K562 (cell line): ENCODE measurements around the gene UBXN11. TPM values are rescaled to one million over a fixed set of nuclear protein-coding genes. Genes with fewer than 3 reads are reported as not detected.

Experiments used
- ARID1B ChIP-seq: fragments of 450-650 bp; IDR thresholded peaks from 2 replicates; pipeline ENCODE4 v1.6.1; 2016; ENCODE audit warnings: antibody characterized with exemption, mild to moderate bottlenecking, inconsistent platforms
- BRCA1 ChIP-seq, 2 experiments: fragments of 450-650 bp in 1 of 2; sonication (generic) in 1 of 2; formaldehyde crosslinking in 1 of 2; IDR thresholded peaks; 2 replicates each; pipeline versions ENCODE4 v1.5.0 to v1.6.1; 2017 to 2020; ENCODE audit warnings: mild to moderate bottlenecking in 1 of 2, missing genetic modification reagents in 1 of 2
- TARDBP ChIP-seq: fragments of 450-650 bp; IDR thresholded peaks from 2 replicates; pipeline ENCODE4 v1.6.1; 2016
- YBX1 ChIP-seq: fragments of 450-650 bp; IDR thresholded peaks from 2 replicates; pipeline ENCODE4 v1.7.1; 2016; ENCODE audit warnings: mild to moderate bottlenecking
- polyA plus RNA-seq, 8 experiments: library from polyadenylated mRNA; depleted of rRNA in 4 of 8; stranded (reverse) in 5 of 8; unstranded in 3 of 8; fragments of >200 nt; fragmentation: Nextera tagmentation in 2 of 8; fragmentation: Illumina TruSeq in 1 of 8; extraction: Ambion mirVana in 2 of 8; extraction: Trizol in 1 of 8; gene quantifications; 2 replicates each; pipeline versions ENCODE4 v1.2.1 to v1.2.3, GENCODE V29; 2011 to 2014; ENCODE audit warnings: inconsistent platforms in 1 of 8, missing spikeins in 1 of 8
- total RNA-seq, 7 experiments: library from RNA; depleted of rRNA in 6 of 7; stranded (reverse); fragments of >200 nt in 6 of 7; fragmentation: Illumina TruSeq in 2 of 7; extraction: Trizol in 2 of 7; gene quantifications; 2 replicates each; pipeline versions ENCODE4 v1.2.1 to v1.2.3, GENCODE V29; 2011 to 2021; ENCODE audit warnings: low replicate concordance in 1 of 7
- TF ChIP-seq, protein P1 (sequence below): fragments of 450-650 bp; IDR thresholded peaks from 2 replicates; pipeline ENCODE4 v1.6.1; 2016; ENCODE audit warnings: mild to moderate bottlenecking, moderate library complexity
- TF ChIP-seq, protein P2 (sequence below): sonication (generic); formaldehyde crosslinking; IDR thresholded peaks from 2 replicates; pipeline ENCODE4 v1.8.0; 2022; ENCODE audit warnings: mild to moderate bottlenecking, missing genetic modification reagents
- TF ChIP-seq, protein P3 (sequence below): fragments of 250-450 bp; sonication (Bioruptor Pico); IDR thresholded peaks from 2 replicates; pipeline ENCODE4 v1.4.0; 2020; ENCODE audit warnings: mild to moderate bottlenecking, moderate library complexity, borderline replicate concordance
- TF ChIP-seq, protein P4 (sequence below): fragments of 250-450 bp; sonication (Bioruptor Pico); IDR thresholded peaks from 2 replicates; pipeline ENCODE4 v1.6.1; 2021; ENCODE audit warnings: mild to moderate bottlenecking

UBXN11 gene
- total and polyA plus RNA-seq, 9 of the 15 experiments (the other 6 are each of a cell fraction or from before 2014, with no cell fraction given) = 0.48 to 34.3 (median 11.3) TPM

DNA sequence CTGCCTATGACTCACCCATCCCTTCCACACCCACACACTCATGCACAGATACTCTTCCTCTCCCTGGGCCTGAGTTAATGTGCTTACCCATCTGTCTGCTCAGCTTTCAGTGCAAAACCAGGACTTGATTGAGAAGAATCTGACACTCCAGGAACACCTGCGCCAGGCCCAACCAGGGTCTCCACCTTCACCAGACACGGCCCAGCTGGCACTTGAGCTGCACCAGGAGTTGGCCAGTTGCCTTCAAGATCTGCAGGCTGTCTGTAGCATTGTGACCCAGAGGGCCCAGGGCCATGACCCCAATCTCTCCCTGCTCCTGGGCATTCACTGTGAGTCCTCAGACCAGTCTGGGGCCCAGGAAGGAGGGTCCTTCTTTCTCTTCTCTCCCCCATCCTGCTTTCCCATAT, 30.0 kb downstream of the UBXN11 start (continued):
- TF ChIP-seq, protein P1, sequence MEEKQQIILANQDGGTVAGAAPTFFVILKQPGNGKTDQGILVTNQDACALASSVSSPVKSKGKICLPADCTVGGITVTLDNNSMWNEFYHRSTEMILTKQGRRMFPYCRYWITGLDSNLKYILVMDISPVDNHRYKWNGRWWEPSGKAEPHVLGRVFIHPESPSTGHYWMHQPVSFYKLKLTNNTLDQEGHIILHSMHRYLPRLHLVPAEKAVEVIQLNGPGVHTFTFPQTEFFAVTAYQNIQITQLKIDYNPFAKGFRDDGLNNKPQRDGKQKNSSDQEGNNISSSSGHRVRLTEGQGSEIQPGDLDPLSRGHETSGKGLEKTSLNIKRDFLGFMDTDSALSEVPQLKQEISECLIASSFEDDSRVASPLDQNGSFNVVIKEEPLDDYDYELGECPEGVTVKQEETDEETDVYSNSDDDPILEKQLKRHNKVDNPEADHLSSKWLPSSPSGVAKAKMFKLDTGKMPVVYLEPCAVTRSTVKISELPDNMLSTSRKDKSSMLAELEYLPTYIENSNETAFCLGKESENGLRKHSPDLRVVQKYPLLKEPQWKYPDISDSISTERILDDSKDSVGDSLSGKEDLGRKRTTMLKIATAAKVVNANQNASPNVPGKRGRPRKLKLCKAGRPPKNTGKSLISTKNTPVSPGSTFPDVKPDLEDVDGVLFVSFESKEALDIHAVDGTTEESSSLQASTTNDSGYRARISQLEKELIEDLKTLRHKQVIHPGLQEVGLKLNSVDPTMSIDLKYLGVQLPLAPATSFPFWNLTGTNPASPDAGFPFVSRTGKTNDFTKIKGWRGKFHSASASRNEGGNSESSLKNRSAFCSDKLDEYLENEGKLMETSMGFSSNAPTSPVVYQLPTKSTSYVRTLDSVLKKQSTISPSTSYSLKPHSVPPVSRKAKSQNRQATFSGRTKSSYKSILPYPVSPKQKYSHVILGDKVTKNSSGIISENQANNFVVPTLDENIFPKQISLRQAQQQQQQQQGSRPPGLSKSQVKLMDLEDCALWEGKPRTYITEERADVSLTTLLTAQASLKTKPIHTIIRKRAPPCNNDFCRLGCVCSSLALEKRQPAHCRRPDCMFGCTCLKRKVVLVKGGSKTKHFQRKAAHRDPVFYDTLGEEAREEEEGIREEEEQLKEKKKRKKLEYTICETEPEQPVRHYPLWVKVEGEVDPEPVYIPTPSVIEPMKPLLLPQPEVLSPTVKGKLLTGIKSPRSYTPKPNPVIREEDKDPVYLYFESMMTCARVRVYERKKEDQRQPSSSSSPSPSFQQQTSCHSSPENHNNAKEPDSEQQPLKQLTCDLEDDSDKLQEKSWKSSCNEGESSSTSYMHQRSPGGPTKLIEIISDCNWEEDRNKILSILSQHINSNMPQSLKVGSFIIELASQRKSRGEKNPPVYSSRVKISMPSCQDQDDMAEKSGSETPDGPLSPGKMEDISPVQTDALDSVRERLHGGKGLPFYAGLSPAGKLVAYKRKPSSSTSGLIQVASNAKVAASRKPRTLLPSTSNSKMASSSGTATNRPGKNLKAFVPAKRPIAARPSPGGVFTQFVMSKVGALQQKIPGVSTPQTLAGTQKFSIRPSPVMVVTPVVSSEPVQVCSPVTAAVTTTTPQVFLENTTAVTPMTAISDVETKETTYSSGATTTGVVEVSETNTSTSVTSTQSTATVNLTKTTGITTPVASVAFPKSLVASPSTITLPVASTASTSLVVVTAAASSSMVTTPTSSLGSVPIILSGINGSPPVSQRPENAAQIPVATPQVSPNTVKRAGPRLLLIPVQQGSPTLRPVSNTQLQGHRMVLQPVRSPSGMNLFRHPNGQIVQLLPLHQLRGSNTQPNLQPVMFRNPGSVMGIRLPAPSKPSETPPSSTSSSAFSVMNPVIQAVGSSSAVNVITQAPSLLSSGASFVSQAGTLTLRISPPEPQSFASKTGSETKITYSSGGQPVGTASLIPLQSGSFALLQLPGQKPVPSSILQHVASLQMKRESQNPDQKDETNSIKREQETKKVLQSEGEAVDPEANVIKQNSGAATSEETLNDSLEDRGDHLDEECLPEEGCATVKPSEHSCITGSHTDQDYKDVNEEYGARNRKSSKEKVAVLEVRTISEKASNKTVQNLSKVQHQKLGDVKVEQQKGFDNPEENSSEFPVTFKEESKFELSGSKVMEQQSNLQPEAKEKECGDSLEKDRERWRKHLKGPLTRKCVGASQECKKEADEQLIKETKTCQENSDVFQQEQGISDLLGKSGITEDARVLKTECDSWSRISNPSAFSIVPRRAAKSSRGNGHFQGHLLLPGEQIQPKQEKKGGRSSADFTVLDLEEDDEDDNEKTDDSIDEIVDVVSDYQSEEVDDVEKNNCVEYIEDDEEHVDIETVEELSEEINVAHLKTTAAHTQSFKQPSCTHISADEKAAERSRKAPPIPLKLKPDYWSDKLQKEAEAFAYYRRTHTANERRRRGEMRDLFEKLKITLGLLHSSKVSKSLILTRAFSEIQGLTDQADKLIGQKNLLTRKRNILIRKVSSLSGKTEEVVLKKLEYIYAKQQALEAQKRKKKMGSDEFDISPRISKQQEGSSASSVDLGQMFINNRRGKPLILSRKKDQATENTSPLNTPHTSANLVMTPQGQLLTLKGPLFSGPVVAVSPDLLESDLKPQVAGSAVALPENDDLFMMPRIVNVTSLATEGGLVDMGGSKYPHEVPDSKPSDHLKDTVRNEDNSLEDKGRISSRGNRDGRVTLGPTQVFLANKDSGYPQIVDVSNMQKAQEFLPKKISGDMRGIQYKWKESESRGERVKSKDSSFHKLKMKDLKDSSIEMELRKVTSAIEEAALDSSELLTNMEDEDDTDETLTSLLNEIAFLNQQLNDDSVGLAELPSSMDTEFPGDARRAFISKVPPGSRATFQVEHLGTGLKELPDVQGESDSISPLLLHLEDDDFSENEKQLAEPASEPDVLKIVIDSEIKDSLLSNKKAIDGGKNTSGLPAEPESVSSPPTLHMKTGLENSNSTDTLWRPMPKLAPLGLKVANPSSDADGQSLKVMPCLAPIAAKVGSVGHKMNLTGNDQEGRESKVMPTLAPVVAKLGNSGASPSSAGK = no peak
- TF ChIP-seq TARDBP (no peak), BRCA1 (IDR thresholded peaks at IDR 0.05) (no peak), BRCA1 (CRISPR knock-in tag; IDR thresholded peaks at IDR 0.05) (no peak), YBX1 (no peak), ARID1B (no peak)
- TF ChIP-seq, protein P2, sequence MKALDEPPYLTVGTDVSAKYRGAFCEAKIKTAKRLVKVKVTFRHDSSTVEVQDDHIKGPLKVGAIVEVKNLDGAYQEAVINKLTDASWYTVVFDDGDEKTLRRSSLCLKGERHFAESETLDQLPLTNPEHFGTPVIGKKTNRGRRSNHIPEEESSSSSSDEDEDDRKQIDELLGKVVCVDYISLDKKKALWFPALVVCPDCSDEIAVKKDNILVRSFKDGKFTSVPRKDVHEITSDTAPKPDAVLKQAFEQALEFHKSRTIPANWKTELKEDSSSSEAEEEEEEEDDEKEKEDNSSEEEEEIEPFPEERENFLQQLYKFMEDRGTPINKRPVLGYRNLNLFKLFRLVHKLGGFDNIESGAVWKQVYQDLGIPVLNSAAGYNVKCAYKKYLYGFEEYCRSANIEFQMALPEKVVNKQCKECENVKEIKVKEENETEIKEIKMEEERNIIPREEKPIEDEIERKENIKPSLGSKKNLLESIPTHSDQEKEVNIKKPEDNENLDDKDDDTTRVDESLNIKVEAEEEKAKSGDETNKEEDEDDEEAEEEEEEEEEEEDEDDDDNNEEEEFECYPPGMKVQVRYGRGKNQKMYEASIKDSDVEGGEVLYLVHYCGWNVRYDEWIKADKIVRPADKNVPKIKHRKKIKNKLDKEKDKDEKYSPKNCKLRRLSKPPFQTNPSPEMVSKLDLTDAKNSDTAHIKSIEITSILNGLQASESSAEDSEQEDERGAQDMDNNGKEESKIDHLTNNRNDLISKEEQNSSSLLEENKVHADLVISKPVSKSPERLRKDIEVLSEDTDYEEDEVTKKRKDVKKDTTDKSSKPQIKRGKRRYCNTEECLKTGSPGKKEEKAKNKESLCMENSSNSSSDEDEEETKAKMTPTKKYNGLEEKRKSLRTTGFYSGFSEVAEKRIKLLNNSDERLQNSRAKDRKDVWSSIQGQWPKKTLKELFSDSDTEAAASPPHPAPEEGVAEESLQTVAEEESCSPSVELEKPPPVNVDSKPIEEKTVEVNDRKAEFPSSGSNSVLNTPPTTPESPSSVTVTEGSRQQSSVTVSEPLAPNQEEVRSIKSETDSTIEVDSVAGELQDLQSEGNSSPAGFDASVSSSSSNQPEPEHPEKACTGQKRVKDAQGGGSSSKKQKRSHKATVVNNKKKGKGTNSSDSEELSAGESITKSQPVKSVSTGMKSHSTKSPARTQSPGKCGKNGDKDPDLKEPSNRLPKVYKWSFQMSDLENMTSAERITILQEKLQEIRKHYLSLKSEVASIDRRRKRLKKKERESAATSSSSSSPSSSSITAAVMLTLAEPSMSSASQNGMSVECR (CRISPR knock-in tag) = no peak
- TF ChIP-seq, protein P3, sequence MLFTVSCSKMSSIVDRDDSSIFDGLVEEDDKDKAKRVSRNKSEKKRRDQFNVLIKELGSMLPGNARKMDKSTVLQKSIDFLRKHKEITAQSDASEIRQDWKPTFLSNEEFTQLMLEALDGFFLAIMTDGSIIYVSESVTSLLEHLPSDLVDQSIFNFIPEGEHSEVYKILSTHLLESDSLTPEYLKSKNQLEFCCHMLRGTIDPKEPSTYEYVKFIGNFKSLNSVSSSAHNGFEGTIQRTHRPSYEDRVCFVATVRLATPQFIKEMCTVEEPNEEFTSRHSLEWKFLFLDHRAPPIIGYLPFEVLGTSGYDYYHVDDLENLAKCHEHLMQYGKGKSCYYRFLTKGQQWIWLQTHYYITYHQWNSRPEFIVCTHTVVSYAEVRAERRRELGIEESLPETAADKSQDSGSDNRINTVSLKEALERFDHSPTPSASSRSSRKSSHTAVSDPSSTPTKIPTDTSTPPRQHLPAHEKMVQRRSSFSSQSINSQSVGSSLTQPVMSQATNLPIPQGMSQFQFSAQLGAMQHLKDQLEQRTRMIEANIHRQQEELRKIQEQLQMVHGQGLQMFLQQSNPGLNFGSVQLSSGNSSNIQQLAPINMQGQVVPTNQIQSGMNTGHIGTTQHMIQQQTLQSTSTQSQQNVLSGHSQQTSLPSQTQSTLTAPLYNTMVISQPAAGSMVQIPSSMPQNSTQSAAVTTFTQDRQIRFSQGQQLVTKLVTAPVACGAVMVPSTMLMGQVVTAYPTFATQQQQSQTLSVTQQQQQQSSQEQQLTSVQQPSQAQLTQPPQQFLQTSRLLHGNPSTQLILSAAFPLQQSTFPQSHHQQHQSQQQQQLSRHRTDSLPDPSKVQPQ = no peak
- TF ChIP-seq, protein P4, sequence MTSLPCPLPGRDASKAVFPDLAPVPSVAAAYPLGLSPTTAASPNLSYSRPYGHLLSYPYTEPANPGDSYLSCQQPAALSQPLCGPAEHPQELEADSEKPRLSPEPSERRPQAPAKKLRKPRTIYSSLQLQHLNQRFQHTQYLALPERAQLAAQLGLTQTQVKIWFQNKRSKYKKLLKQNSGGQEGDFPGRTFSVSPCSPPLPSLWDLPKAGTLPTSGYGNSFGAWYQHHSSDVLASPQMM (CRISPR knock-in tag) = no peak
